BE2C (cell line): ENCODE measurements around the gene PPP6R1.
"Not testable (repeated sequence)": the region's sequence is repeated elsewhere in the genome, so short reads cannot be mapped to it uniquely, and the experiment has no call there.

ENCODE experiments used
- DNase-seq: peaks from one replicate; pipeline ENCODE4 v3.0.0-alpha.2; 2020
- H3K27me3 ChIP-seq: fragments of 250-450 bp; sonication (Bioruptor Pico); 2 replicates; pipeline ENCODE4 v1.5.1; 2020; ENCODE audit warnings: mild to moderate bottlenecking
- H3K36me3 ChIP-seq: fragments of 250-450 bp; sonication (Bioruptor Pico); 2 replicates; pipeline ENCODE4 v1.5.1; 2020; ENCODE audit warnings: mild to moderate bottlenecking
- H3K4me1 ChIP-seq: fragments of 250-450 bp; sonication (Bioruptor Pico); 2 replicates; pipeline ENCODE4 v1.5.1; 2020
- H3K4me3 ChIP-seq: 2 replicates; pipeline ENCODE4 v1.5.1; 2011; ENCODE audit warnings: low read depth, low read length
- H3K9me3 ChIP-seq: fragments of 250-450 bp; sonication (Bioruptor Pico); 2 replicates; pipeline ENCODE4 v1.5.1; 2020
- TF ChIP-seq, protein P1 (sequence below): IDR thresholded peaks from 2 replicates; pipeline ENCODE4 v1.5.1; 2012; ENCODE audit warnings: mild to moderate bottlenecking, low read depth, low read length

PPP6R1 gene

DNA sequence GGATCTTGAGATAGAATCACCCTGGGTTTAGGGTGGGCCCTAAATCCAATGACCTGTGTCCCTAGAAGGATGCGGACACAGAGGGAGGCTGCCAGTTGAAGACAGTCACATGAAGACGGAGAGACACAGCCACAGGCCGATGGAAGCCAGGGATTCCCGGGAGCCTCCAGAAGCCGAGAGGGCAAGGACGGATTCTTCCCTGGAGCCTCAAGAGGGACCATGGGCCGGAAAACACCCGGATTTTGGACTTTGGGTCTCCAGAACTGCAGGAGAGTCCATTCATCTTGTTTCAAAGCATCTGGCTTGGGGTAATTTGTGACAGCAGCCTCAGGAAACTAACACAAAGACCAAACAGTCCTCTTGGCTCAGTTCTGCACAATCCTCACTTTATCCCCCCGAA lies 32.5 kb downstream of the PPP6R1 start:
- Histone ChIP-seq H3K27me3 (no peaks in the 10 kb centered on the region), H3K4me3 (no peak overlapping the region), H3K36me3 (peaks cover 39% of the 10 kb centered on the region), H3K4me1 (peaks cover 13% of the 10 kb centered on the region), H3K9me3 (no peaks in the 10 kb centered on the region)
- no peak for DNase-seq
- TF ChIP-seq, protein P1, sequence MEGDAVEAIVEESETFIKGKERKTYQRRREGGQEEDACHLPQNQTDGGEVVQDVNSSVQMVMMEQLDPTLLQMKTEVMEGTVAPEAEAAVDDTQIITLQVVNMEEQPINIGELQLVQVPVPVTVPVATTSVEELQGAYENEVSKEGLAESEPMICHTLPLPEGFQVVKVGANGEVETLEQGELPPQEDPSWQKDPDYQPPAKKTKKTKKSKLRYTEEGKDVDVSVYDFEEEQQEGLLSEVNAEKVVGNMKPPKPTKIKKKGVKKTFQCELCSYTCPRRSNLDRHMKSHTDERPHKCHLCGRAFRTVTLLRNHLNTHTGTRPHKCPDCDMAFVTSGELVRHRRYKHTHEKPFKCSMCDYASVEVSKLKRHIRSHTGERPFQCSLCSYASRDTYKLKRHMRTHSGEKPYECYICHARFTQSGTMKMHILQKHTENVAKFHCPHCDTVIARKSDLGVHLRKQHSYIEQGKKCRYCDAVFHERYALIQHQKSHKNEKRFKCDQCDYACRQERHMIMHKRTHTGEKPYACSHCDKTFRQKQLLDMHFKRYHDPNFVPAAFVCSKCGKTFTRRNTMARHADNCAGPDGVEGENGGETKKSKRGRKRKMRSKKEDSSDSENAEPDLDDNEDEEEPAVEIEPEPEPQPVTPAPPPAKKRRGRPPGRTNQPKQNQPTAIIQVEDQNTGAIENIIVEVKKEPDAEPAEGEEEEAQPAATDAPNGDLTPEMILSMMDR = no peak

DNA sequence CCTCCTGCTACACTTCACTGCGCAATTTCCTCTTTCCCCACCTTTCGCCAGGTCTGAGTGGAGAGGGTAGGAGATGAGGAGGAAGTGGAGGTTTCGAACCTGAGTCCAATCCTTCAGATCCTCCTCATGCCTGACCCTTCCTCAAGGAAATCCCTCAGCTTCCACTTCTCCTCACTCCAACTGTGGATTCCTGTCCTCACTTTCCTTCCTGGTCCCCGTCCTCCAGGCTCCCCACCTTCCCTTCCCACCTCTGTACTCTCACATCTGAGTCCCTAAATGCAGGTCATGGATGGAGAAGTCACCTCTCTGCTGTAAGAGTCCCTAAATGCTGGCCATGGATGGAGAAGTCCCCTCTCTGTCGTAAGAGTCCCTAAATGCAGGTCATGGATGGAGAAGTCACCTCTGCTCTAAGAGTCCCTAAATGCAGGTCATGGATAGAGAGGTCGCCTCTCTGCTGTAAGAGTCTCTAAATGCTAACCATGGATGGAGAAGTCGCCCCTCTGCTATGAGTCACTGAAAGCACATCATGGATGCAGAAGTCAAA lies 33.3 kb downstream of the PPP6R1 start:
- DNase-seq = no peak
- H3K9me3 ChIP-seq = no peaks in the 10 kb centered on the region
- no peaks in the 10 kb centered on the region for H3K27me3 ChIP-seq
- TF ChIP-seq, protein P1 = no peak
- peaks cover 13% of the 10 kb centered on the region for H3K4me1 ChIP-seq
- no peak overlapping the region for H3K4me3 ChIP-seq
- H3K36me3 ChIP-seq = peaks cover 33% of the 10 kb centered on the region

DNA sequence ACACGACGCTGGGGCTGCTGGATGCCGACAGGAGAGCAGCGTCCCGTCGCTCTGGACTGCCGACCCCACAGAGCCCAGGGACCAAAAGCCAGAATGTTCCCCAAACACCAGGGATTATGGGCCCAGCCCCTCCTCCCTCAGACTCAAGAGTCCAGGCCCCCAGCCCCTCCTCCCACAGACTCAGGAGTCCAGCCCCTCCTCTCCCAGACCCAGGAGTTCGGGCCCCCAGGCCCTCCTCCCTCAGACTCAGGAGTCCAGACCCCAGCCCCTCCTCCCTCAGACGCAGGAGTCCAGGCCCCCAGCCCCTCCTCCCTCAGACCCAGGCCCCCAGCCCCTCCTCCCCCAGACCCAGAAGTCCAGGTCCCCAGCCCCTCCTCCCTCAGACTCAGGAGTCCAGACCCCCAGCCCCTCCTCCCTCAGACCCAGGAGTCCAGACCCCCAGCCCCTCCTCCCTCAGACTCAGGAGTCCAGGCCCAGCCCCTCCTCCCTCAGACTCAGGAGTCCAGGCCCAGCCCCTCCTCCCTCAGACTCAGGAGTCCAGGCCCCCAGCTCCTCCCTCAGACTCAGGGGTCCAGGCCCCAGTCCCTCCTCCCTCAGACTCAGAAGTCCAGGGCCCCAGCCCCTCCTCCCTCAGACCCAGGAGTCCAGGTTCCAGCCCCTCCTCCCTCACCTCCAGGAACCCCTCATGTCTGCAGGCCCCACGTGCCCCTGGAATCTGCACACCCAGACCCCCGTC lies 34.0 kb downstream of the PPP6R1 start:
- peaks cover 34% of the 10 kb centered on the region for H3K36me3 ChIP-seq
- not testable (repeated sequence) for H3K4me3 ChIP-seq, H3K9me3 ChIP-seq, DNase-seq, H3K27me3 ChIP-seq
- H3K4me1 ChIP-seq = peaks cover 13% of the 10 kb centered on the region

DNA sequence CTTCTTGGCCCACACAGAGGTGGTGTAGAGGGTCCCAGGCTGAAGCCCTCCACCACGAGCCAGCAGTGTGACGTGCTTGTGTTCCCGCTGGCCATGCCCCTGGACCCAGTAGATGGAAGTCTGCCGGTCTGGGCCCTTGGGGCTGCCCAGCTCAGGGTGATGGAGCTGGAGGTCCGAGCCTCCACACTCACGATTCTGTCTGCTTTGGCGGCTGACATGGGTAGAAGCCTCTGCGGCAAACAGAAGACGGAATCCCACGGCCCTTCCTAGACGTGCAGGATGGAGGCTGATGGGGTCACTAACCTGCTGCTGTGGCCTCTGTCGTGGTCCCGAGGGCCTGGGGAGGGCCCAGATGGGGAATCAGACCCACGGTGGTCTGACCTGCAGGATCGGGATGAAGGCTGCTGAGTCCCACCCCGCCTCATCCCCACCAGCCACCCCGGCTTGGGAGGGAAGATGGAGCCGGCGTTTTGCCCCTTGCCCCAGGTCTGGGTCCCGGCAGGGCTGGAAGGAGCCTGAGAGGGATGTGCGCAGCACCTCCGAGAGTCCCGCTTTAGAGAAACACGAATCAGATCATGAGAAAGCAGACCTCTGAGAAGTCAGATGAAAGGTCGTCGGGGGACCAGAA lies 34.7 kb downstream of the PPP6R1 start:
- TF ChIP-seq, protein P1 = no peak
- Histone ChIP-seq H3K27me3 (no peaks in the 10 kb centered on the region), H3K4me1 (peaks cover 13% of the 10 kb centered on the region), H3K4me3 (no peak overlapping the region), H3K36me3 (peaks cover 27% of the 10 kb centered on the region), H3K9me3 (no peaks in the 10 kb centered on the region)
- DNase-seq = no peak

DNA sequence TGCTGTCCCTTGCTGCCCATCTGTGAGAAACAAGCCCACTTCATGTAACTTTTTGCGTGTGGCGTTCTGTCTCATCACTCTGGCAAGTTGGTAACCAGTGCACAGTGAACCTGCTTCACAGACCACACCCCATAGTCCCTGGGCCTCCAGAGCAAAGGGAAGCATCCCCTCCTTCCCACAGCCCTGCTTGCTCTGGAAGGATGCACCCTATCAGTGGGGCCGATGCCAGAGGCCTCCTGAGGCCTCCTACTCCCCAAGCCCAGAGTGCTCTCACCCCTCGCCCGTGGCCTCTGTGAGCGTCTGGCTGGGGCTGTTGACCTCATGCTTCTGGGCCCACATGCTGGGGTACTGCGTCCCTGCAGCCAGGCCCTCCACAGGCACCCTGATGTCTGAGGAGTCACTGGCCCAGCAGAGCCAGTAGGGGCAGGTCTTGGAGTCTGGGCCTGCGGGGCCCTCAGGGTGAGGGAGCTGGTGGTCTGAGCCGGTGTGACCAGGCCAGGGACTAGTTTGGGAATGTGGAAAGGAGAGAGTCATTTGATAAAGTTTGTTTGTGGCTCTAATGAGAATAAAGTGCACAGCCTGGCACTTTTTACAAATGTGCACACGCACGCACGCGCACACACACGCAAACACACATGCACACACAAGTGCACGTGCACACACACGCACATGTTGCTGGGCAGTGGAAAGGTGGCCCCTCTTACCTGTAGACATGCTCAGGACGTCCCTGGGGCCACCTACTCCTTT lies 35.4 kb downstream of the PPP6R1 start:
- H3K9me3 ChIP-seq = no peaks in the 10 kb centered on the region
- peaks cover 8% of the 10 kb centered on the region for H3K4me1 ChIP-seq
- no peak overlapping the region for H3K4me3 ChIP-seq
- DNase-seq = no peak
- no peaks in the 10 kb centered on the region for H3K27me3 ChIP-seq
- H3K36me3 ChIP-seq = peaks cover 24% of the 10 kb centered on the region
- TF ChIP-seq, protein P1 = no peak

DNA sequence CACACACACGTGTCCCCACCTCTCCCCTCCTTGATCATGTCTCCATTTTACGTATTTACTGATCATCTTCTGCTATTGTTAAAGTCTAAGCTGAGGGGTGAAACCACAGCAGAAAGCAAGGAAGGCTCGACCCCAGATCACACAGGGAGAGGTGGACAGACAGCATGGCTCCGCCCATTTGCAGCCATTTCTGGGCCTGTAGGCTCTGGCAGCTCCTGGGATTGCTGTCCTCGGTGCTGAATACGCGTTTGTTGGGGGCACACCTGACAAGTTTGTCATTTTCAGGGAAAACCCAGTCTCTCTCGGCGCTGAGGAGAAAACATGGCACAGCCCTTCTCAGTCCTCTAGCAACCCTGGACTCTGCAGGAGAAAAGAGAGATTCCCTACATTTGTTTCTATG lies 38.3 kb downstream of the PPP6R1 start:
- Histone ChIP-seq H3K36me3 (peaks cover 11% of the 10 kb centered on the region), H3K4me1 (no peaks in the 10 kb centered on the region), H3K9me3 (0 out of 2 replicates have a peak, but pooled peaks cover 2% of the 10 kb centered on the region), H3K4me3 (no peak overlapping the region), H3K27me3 (no peaks in the 10 kb centered on the region)
- no peak for DNase-seq
- TF ChIP-seq, protein P1 = no peak
